Measurements from ENCODE around the gene MIGA1. TPM values are rescaled to one million over a fixed set of nuclear protein-coding genes. Genes with fewer than 3 reads are reported as not detected.

Gene MIGA1, protein sequence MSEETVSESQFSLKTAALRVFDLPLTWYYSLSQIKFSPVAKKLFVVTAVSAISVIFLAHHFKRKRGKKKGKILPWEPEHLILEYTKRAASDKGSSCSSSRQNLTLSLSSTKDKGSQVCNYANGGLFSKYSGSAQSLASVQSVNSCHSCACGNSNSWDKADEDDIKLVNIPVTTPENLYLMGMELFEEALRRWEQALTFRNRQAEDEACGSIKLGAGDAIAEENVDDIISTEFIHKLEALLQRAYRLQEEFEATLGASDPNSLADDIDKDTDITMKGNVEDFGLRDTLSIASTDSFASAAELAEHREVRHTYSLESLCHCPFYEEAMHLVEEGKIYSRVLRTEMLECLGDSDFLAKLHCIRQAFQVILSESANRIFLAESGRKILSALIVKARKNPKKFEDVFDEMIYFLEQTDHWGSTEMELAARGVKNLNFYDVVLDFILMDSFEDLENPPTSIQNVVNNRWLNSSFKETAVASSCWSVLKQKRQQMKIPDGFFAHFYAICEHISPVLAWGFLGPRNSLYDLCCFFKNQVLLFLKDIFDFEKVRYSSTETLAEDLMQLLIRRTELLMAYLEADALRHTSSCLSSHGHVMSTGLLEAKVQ
- total RNA-seq (2022) (18.8 and 19.1 TPM in 2 replicates), Bru-seq, nascent RNA (percentile 73 among the genes with signal in this experiment), BruChase-seq, experiment 1, labeled RNA remaining after a 6-hour chase (percentile 74 among the genes with signal in this experiment), BruChase-seq, experiment 2, labeled RNA remaining after a 2-hour chase (percentile 72 among the genes with signal in this experiment)
- long read RNA-seq, full-length matches to known transcripts: 4 of 14 reads
- long read RNA-seq, partial matches to known transcripts: 1 of 14 reads
- long read RNA-seq, other reads (novel, unspliced or antisense): 9 of 14 reads

DNA sequence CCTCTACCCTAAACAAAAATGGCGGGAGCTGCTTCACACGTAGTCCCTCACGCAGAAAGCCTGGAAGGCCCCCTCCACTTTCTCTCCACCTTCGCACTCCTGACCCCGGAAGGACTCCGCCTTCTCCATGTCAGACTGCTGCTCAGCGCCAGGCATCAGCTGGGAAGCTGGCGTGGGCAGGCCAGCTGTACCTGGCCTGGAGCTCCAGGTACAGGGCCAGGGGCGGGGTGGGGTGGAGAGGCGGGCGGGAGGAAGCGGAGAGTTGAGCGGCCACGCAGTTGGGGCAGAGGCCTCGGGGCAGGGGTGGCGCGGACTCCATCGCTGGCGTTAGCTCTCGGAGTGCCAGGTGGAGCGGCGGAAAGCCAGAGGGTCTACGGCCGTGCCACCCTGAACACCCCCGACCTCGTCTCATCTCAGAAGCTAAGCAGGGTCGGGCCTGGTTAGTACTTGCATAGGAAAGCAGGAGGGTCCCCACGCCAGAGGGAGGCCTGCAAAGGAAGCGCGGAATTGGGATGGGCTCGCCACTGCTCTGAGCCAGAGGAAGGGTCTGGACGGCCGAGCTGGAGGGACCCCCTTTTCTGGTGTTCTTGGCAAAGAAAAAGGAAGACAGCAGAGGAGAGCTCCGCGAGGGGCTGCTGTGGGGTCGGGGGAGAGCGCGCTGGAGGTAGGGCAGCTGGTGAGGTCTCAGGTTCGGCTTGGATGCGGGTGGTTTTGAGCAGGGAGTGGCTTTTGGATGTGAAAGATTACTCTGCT, at the start of gene MIGA1:
Gene MIGA1, plus strand, starts transcription at position 121 of the 753 bp plus-strand sequence. CDS start 3,604 bp downstream, outside the sequence.
- H3K9me3 Mint-ChIP-seq (ENCODE audit: low read depth, unreplicated experiment): no peaks in the 10 kb centered on the region
- peak within 1 kb of the TSS; percentile 76 for H3K27ac Mint-ChIP-seq (ENCODE audit: unreplicated experiment)
- H3K27me3 Mint-ChIP-seq (ENCODE audit: unreplicated experiment): no peaks in the 10 kb centered on the region
- peaks cover 21% of the 10 kb centered on the region for H3K4me1 Mint-ChIP-seq (ENCODE audit: low read depth, unreplicated experiment)
- no peak for TF ChIP-seq CTCF (IDR thresholded peaks at IDR 0.05; ENCODE audit: unreplicated experiment)
- no TSS peak for BruUV-seq (replicated peaks)
- peak within 1 kb of the TSS; percentile 95 for H3K4me3 Mint-ChIP-seq (ENCODE audit: low read depth, unreplicated experiment)
- peaks cover 20% of the 10 kb centered on the region for H3K36me3 Mint-ChIP-seq (ENCODE audit: insufficient read depth, unreplicated experiment)
- DNase-seq: peak; percentile 87
- CTCF ChIA-PET: interaction anchor here (0.6 to 1.2 kb wide), 8 partner anchors 18 to 1318 kb away, joined by 3 to 6 read pairs (median 4); partner anchors contain the start of gene ZZZ3
- intact Hi-C loops (cut with micrococcal nuclease; ENCODE audit: unreplicated experiment): loop anchor here (2.0 kb wide), 1 partner anchor 17 kb away; no protein-coding TSS in a partner anchor

DNA sequence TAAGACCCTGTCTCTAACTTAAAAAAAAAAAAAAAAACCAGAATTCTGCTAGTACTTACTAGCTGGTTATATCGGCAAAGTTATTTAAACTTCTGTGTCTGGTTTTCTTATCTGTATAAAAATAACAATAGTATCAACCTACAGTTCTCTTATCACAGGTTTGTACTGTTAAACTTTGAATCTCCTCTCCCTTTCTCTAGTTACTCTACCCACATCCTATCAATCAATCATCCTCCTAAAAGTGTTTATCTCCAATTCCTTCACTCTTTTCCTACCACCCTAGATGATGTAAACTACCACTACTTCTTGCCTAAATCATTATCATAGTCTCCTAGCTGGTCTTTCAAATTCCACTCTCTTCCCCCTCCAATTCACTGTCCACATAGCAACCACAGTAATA, 47.4 kb upstream of the MIGA1 start:
- no peak overlapping the region for H3K27ac Mint-ChIP-seq (ENCODE audit: unreplicated experiment)

GRCh38 chr1:77739235-77739634, 40.2 kb upstream of the MIGA1 start:
- CTCF ChIA-PET: no interaction called here
- Mint-ChIP-seq H3K4me3 (ENCODE audit: low read depth, unreplicated experiment) (no peak overlapping the region), H3K9me3 (ENCODE audit: low read depth, unreplicated experiment) (no peaks in the 10 kb centered on the region), H3K4me1 (ENCODE audit: low read depth, unreplicated experiment) (peaks cover 10% of the 10 kb centered on the region), H3K27ac (ENCODE audit: unreplicated experiment) (no peak overlapping the region), H3K27me3 (ENCODE audit: unreplicated experiment) (no peaks in the 10 kb centered on the region), H3K36me3 (ENCODE audit: insufficient read depth, unreplicated experiment) (peaks cover 9% of the 10 kb centered on the region)
- DNase-seq: no peak
- intact Hi-C loops (cut with micrococcal nuclease; ENCODE audit: unreplicated experiment): no loop called here
- no TSS peak for BruUV-seq (replicated peaks)
- TF ChIP-seq CTCF (IDR thresholded peaks at IDR 0.05; ENCODE audit: unreplicated experiment): no peak

More for the DNA sequence above, 47.4 kb upstream of the MIGA1 start:
- BruUV-seq (replicated peaks): no TSS peak
- peaks cover 23% of the 10 kb centered on the region for H3K36me3 Mint-ChIP-seq (ENCODE audit: insufficient read depth, unreplicated experiment)
- H3K9me3 Mint-ChIP-seq (ENCODE audit: low read depth, unreplicated experiment): no peaks in the 10 kb centered on the region
- CTCF ChIA-PET: interaction anchor here (0.7 kb wide), 2 partner anchors 13 to 157 kb away, joined by 3 to 7 read pairs; no protein-coding TSS in a partner anchor
- intact Hi-C loops (cut with micrococcal nuclease; ENCODE audit: unreplicated experiment): no loop called here
- H3K4me1 Mint-ChIP-seq (ENCODE audit: low read depth, unreplicated experiment): no peaks in the 10 kb centered on the region
- no peak for DNase-seq
- no peak for TF ChIP-seq CTCF (IDR thresholded peaks at IDR 0.05; ENCODE audit: unreplicated experiment)
- no peak overlapping the region for H3K4me3 Mint-ChIP-seq (ENCODE audit: low read depth, unreplicated experiment)
- H3K27me3 Mint-ChIP-seq (ENCODE audit: unreplicated experiment): no peaks in the 10 kb centered on the region

DNA sequence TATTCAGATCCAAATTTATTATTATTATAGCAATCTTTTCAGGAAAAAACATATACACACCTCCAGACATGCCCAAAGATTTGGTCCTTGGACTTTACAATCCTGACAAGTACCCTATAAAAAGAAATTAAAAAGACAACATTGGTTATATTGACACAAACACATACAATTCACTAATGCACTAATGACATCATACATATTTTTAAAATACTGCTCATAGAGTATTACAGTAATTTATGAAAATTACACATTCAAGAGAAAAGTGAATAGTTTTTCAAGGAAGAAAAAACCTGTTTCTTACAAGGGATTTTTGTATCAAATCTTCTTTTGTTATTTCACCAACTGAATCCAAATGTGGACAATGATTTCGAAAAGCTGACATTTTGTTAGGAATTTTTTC, 38.1 kb upstream of the MIGA1 start:
- no peak for DNase-seq
- BruUV-seq (replicated peaks): no TSS peak
- Mint-ChIP-seq H3K27me3 (ENCODE audit: unreplicated experiment) (no peaks in the 10 kb centered on the region), H3K4me1 (ENCODE audit: low read depth, unreplicated experiment) (peaks cover 29% of the 10 kb centered on the region), H3K4me3 (ENCODE audit: low read depth, unreplicated experiment) (no peak overlapping the region), H3K36me3 (ENCODE audit: insufficient read depth, unreplicated experiment) (peaks cover 8% of the 10 kb centered on the region), H3K27ac (ENCODE audit: unreplicated experiment) (no peak overlapping the region), H3K9me3 (ENCODE audit: low read depth, unreplicated experiment) (no peaks in the 10 kb centered on the region)
- CTCF ChIA-PET: no interaction called here
- intact Hi-C loops (cut with micrococcal nuclease; ENCODE audit: unreplicated experiment): loop anchor here (5.0 kb wide), 1 partner anchor 161 kb away; no protein-coding TSS in a partner anchor
- no peak for TF ChIP-seq CTCF (IDR thresholded peaks at IDR 0.05; ENCODE audit: unreplicated experiment)

All from Calu3 (cell line).